NCI-H1048 (cell line): ENCODE results near the gene GSTT2B.
"Not testable (repeated sequence)": the region's sequence is repeated elsewhere in the genome, so short reads cannot be mapped to it uniquely, and the experiment has no call there.

Experiments used
- DNase-seq: peaks from one replicate; lab custom pipeline; 2025; lab: John Stamatoyannopoulos, UW

GSTT2B gene, protein sequence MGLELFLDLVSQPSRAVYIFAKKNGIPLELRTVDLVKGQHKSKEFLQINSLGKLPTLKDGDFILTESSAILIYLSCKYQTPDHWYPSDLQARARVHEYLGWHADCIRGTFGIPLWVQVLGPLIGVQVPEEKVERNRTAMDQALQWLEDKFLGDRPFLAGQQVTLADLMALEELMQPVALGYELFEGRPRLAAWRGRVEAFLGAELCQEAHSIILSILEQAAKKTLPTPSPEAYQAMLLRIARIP

GRCh38 chr22:23961084-23961771, at the start of gene GSTT2B:
Gene GSTT2B, minus strand, starts transcription at chr22:23961195. Its CDS starts 64 bp downstream, at chr22:23961131.
- DNase-seq: not testable (repeated sequence)

GRCh38 chr22:24010018-24010391, 49.0 kb upstream of the GSTT2B start:
- no peak for DNase-seq

DNA sequence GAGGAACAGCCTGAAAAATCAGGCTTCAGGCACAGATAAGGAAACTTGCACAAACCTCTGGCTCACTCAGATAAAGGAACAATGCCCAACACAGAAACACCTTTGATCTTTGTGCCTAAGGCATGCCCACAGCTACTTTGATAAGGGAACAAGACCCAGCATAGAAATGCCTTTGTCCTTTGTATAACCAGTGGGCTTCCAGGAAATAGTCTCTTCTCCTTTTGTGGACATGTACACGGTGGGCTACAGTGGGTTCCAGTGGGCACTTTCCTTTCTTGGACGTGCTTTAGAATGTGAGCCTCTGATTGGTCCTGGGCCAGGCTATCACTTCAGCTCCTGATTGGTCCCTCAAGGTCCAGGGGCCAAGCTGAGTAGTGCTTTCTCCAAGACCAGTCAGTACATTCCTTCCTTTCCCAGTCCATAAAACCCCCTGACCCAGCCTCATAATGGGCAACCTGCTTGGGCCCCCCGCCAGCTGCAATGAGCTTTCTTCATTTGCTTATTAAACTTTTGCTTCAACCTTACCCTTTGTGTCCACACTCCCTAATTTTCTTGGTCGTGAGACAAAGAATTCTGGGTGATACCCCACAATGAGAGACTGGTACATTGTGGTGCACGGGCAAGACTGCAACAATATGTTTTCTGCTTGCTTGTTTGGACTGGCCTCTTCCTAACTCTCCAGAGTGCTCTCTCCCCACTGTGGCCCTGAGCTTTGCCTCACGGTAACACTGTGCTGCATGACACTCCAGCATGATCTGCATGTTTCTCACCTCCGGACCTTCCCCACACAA, 48.4 kb upstream of the GSTT2B start:
- DNase-seq: no peak

- no peak for DNase-seq
Observed at GRCh38 chr22:24008381-24009226, 47.6 kb upstream of the GSTT2B start.

DNA sequence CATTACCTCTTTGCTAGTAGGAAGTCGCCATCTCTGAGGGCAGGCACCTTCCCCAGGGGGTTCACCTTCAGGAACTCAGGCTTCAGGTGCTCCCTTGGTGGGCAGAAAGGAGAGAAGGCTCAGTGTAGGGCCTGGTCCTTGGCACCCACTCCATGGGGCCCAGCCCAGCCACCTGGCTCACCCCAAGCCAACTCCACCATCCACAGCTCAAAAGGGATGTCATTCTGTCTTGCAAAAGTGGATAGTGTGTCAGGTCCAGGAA, 47.0 kb upstream of the GSTT2B start:
- DNase-seq: no peak

DNA sequence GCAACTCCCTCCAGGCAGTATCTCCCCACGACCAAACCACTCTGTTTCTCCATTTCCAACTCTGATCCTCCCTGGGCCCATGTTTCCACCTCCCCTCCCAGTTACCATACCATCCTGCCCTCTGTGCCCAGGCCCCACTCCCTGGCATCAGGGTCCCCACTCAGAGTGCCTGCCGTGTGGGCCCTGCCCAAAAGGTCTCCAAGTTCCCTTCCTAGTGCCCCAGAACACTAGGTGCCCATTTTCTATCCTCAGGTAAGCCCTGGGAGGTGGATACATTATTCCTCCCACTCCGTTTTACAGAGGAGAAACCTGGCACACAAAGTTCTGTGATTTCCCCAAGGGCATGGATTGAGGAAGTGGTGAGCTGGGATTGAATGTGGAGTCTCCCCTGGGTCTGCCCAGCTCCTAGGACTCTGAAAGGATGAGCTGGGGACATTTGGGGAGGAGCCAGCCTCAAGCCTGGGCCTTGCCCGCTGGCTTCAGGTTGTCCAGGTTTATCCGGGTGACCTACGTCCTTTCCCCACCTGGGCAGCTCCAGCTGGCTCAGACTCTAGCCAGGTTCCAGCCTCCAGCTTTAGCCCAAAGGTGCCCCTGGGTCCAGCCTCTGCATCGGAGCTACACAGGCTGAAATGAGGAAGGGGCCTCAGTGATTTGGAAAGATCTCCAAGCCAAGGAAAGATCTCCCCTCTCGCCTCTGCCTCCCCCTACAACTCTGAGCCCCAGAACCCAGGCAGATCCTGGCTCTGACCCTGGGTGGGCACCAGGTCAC, 46.4 kb upstream of the GSTT2B start:
- no peak for DNase-seq

DNA sequence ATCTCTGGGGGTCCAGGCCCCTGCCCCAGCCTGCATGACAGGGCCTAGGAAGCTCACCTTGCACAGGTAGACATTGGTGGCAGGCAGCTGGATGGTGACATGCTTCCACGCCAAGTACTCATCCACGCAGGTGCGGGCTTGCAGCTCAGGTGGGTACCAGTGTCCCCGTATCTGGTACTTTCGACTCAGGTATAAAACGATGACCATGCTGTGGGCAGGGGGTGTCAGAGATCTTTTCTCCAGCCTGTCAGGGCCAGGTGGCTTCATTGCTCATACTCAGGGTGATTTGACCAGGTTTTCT, 45.9 kb upstream of the GSTT2B start:
- DNase-seq: no peak

DNA sequence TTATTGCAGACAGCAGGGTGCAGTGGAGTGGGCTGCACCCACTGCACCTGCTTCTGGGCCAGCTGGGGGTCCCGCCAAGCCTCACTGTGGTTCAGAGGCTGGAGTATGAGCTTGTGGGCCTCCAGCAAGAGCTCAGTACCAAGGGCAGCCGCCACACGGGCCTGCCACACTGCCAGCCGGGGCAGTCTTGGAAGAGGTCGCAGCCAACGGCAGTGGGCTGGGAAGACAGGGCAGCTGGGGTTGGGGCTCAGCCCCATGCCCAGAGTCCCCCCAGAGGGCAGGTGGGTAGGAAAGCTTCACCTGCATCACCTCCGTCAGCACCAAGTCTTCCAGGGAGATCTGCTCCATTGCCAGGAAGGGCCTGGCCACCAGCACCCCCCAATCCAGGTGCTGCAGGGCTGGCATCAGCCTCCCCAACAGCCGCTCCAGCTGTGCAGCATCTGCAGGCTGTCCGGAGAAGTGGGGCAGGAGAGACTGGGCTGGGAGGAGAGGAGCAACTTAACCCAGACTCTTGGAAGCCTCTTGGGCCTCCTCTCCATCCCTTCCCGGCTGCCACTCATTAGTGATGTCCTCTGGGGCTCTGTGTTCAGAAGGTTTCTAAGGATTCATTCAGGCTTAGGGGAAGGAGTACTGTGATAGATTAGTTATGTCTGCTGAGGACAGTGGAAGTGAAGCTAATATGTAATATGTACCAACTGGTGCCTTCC, 45.4 kb upstream of the GSTT2B start:
- no peak for DNase-seq

- DNase-seq: no peak
Observed at GRCh38 chr22:24005201-24005600, 44.2 kb upstream of the GSTT2B start, which contains the start of gene GSTT4. Gene GSTT4, minus strand, starts transcription at chr22:24005453. Its CDS starts 97 bp downstream, at chr22:24005356.

DNA sequence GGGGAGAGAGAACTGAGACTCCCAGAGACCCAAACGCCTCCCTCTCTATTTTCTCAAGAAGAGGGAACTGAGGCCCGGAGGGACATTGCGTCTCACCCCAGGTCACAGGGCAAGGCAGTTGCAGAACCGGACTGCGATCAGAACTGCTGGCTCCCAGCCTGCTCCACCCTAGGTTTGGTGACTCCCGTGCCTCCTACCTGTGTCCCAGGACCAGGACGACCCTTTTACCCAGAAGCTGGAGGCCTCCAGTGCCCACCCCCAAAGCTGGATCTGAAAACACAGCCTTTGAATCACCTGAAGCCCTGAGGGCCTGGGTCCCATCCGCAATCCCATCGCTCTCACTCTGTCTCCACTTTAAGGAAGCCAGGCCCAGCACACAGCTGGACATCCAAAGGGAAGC, 42.9 kb upstream of the GSTT2B start:
- no peak for DNase-seq

- no peak for DNase-seq
Observed at GRCh38 chr22:24002851-24003250, 41.9 kb upstream of the GSTT2B start.

DNA sequence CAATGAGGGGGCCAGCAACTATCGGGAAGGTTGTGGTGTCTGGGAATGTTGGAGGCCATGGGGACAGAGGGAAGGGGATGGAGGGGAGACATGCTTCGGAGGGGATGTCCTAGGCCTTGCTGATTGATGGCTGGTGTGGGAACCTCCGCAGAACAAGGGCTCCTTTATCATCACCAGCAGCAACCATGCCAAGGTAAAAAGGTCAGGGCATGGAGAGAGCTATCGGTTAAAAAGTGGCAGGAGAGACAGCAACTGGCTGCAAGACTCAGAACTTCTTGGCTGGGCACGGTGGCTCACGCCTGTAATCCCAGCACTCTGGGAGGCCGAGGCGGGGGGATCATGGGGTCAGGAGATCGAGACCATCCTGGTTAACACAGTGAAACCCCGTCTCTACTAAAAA, 41.3 kb upstream of the GSTT2B start:
- no peak for DNase-seq

DNA sequence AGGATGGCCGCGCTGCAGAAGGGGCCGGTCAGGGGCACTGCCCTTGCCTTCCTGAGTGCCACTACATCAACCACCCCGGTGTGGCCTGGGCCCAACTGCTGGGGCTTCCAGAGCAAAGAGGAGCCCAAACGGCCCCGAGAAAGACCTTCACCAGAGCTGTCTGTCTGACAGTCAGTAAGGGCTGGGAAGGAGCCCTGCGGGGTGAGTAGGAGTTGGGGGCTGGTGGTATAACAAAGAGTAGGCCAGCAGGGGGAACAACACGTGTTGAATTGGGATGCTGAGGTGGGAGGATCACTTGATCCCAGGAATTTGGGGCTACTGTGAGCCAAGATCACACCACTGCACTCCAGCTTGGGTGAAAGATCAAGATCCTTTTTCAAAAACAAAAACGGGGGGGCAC, 40.3 kb upstream of the GSTT2B start:
- DNase-seq: no peak

- not testable (repeated sequence) for DNase-seq
Observed at GRCh38 chr22:23999779-24000178, 38.8 kb upstream of the GSTT2B start.

- DNase-seq: no peak
Observed at GRCh38 chr22:23997092-23997491, 36.1 kb upstream of the GSTT2B start.

DNA sequence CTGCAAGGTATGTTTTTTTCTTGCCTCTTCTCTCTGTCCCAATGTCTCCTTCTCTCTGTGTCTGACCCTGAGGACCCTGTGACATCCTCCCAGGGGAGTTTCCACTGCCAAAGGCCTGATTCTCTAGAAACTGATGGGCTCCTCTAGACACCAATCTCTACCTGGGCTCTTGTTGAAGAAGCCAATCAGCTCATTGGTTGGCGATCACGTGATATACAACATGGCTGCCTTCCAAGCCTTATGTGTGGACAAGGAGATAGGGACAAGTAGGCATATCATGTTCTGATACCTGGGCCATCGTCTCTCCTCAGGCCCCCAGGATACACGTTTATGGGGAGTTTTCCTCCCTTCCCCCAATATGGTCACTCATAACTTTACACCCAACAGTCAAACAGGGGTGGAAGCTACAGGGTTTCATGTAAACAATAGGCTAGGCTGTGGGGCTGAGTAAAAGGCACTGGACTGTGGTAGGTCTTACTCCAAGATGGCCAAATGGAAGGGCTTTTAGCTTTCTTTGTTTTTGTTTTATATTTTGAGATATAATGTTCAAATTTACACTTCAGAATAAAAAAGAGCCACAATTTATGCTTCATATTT, 32.7 kb upstream of the GSTT2B start:
- not testable (repeated sequence) for DNase-seq

GRCh38 chr22:23993080-23993479, 32.1 kb upstream of the GSTT2B start:
- DNase-seq: not testable (repeated sequence)

- not testable (repeated sequence) for DNase-seq
Observed at GRCh38 chr22:23989583-23990244, 28.7 kb upstream of the GSTT2B start.

DNA sequence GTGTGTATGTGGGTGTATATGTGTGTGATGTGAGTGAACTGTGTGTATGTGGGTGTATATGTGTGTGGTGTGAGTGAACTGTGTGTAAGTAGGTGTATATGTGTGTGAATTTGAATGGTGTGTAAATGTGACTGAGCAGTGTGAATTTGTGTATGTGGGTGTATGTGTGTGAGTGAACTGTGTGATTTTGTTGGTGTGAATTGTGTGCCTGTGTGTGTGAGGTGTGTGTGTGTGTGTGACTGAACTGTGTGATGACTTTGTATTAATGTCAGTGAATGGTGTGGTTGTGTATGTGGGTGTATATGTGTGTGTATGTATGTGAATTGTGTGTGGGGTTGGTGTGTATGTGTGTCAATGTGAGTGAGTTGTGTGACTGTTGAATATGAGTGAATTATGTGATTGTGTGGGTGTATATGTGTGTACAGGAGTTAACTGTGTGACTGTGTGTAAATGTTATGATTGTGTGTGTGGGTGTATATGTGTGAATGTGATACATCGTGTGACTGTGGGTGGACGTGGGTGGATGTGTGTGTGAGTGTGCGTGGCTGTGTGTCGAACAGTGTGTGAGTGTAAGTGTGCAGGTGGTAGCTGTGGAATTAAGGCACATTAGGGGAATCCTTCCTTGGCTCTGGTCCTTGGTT, 25.7 kb upstream of the GSTT2B start:
- DNase-seq: not testable (repeated sequence)

DNA sequence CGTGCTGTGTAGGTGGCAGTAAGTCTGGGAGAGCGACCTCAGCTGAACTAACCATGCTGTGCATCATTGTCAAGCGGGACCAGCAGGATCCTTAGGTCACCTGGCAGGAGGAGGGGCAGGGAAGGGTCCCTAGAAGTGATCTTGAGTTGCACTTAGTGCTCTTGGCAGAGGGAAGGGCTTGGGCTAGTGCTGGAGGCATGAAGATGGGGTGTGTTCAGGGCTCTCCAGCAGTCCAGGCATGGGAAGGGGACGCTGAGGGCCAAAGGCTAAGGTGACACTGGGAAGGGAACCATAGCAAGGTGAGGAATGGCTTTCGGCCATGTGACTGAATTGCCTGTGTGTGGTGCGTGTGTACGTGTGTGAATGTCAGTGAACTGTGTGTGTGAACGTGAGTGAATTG, 25.1 kb upstream of the GSTT2B start:
- DNase-seq: not testable (repeated sequence)
